GM12878 (cell line): ENCODE measurements around the gene ACAD11. TPM values are rescaled to one million over a fixed set of nuclear protein-coding genes. Genes with fewer than 3 reads are reported as not detected.

Source experiments
- ATAC-seq: fragments of 200-7000 bp; cut with Tn5 transposase; 3 replicates; pipeline ENCODE4 v1.9.1; 2020; ENCODE audit warnings: mild to moderate bottlenecking, moderate library complexity
- BruUV-seq: library from RNA; stranded (reverse); fragments of 400-500 nt; replicated peaks from 2 replicates; lab custom pipeline; 2021; lab: Mats Ljungman, UMichigan
- CTCF ChIA-PET: fragments of 300-600 bp; sonication (Branson Sonifier 250); formaldehyde crosslinking; extraction: SDS; loops from one replicate; lab custom pipeline; 2021; ENCODE audit warnings: inconsistent platforms; lab: Yijun Ruan, JAX
- POLR2A ChIA-PET: fragments of 350-600 bp; formaldehyde crosslinking; extraction: SDS; loops from one replicate; lab custom pipeline; 2021; ENCODE audit warnings: inconsistent platforms; lab: Charles Lee
- RAD21 ChIA-PET: fragments of 300-600 bp; sonication (Branson Sonifier 250); formaldehyde crosslinking; loops from one replicate; lab custom pipeline; 2023; ENCODE audit warnings: antibody characterized with exemption; ENCODE audit not compliant: unreplicated experiment; lab: Charles Lee
- SMC1A ChIA-PET: fragments of 300-600 bp; sonication (Branson Sonifier 250); formaldehyde crosslinking; loops from one replicate; lab custom pipeline; 2023; ENCODE audit not compliant: unreplicated experiment, uncharacterized antibody; lab: Charles Lee
- DNase-seq: peaks from one replicate; pipeline ENCODE4 v3.0.0-alpha.2; 2011; ENCODE audit warnings: low read depth, low spot score
- FAIRE-seq: peaks from 3 replicates; lab custom pipeline; 2011; peaks lifted over from hg19 to GRCh38; lab: Jason Lieb, UNC
- H2AFZ ChIP-seq: 2 replicates; pipeline ENCODE4 v1.6.0; 2011; ENCODE audit warnings: low read depth, low read length, control low read depth; ENCODE audit not compliant: control insufficient read depth
- H3K27ac ChIP-seq: 2 replicates; pipeline ENCODE4 v1.5.1; 2011; ENCODE audit warnings: control low read depth; ENCODE audit not compliant: control insufficient read depth, insufficient read depth
- H3K27me3 ChIP-seq, 2 experiments: replicated peaks in 1 of 2; 2 replicates each; pipeline versions ENCODE4 v1.6.0 to v1.6.1; 2011; ENCODE audit warnings: low read length in 1 of 2; ENCODE audit not compliant: control insufficient read depth in 2 of 2, insufficient read depth in 2 of 2
- H3K36me3 ChIP-seq, 2 experiments: 2 replicates each; pipeline ENCODE4 v1.5.1; 2011; ENCODE audit warnings: low read length in 1 of 2; ENCODE audit not compliant: control insufficient read depth in 2 of 2, insufficient read depth in 2 of 2
- H3K4me1 ChIP-seq: 2 replicates; pipeline ENCODE4 v1.6.1; 2011; ENCODE audit warnings: mild to moderate bottlenecking, low read length, moderate library complexity, mixed read lengths; ENCODE audit not compliant: control insufficient read depth, insufficient read depth
- H3K4me2 ChIP-seq: 2 replicates; pipeline ENCODE4 v1.6.0; 2011; ENCODE audit warnings: control low read depth; ENCODE audit not compliant: control insufficient read depth, insufficient read depth
- H3K4me3 ChIP-seq: fragments of 200-600 bp; sonication (generic); 2 replicates; pipeline ENCODE4 v1.5.1; 2016
- H3K79me2 ChIP-seq: 2 replicates; pipeline ENCODE4 v1.6.0; 2011; ENCODE audit warnings: low read length; ENCODE audit not compliant: control insufficient read depth, insufficient read depth
- H3K9ac ChIP-seq: 2 replicates; pipeline ENCODE4 v1.8.0; 2011; ENCODE audit warnings: low read length, control low read depth, mixed read lengths; ENCODE audit not compliant: control insufficient read depth, insufficient read depth
- H3K9me3 ChIP-seq: replicated peaks from 3 replicates; pipeline ENCODE4 v1.5.1; 2011; ENCODE audit warnings: mild to moderate bottlenecking, low read length; ENCODE audit not compliant: control insufficient read depth, insufficient read depth
- H4K20me1 ChIP-seq: 2 replicates; pipeline ENCODE4 v1.6.0; 2011; ENCODE audit not compliant: control insufficient read depth, insufficient read depth
- CEBPZ ChIP-seq: fragments of 150-350 bp; IDR thresholded peaks from 2 replicates; pipeline ENCODE4 v1.6.1; 2016; ENCODE audit warnings: low read depth, low read length
- CREB1 ChIP-seq: IDR thresholded peaks from 2 replicates; pipeline ENCODE4 v1.6.1; 2012; ENCODE audit warnings: low read depth, mild to moderate bottlenecking, inconsistent platforms
- ETV6 ChIP-seq, 2 experiments: fragments of 450-650 bp in 1 of 2; IDR thresholded peaks in 1 of 2; conservative IDR thresholded peaks in 1 of 2; 2 replicates each; pipeline ENCODE4 v1.6.1; 2014; ENCODE audit warnings: antibody characterized with exemption in 1 of 2, borderline replicate concordance in 1 of 2, low read depth in 1 of 2, mild to moderate bottlenecking in 1 of 2, moderate library complexity in 1 of 2
- HCFC1 ChIP-seq: fragments of 150-350 bp; IDR thresholded peaks from 2 replicates; pipeline ENCODE4 v1.6.1; 2014; ENCODE audit warnings: low read length
- JUNB ChIP-seq: IDR thresholded peaks from 2 replicates; pipeline ENCODE4 v1.6.1; 2016; ENCODE audit warnings: antibody characterized with exemption, mild to moderate bottlenecking
- JUND ChIP-seq: IDR thresholded peaks from 2 replicates; pipeline ENCODE4 v1.6.1; 2012; ENCODE audit warnings: low read depth, mild to moderate bottlenecking, low read length, improper control_type of control experiment, moderate library complexity
- MAX ChIP-seq: IDR thresholded peaks from 2 replicates; pipeline ENCODE4 v1.6.1; 2012; ENCODE audit warnings: low read depth, low read length, improper control_type of control experiment
- NFIC ChIP-seq: IDR thresholded peaks from 2 replicates; pipeline ENCODE4 v1.6.1; 2012; ENCODE audit warnings: low read depth, mild to moderate bottlenecking, inconsistent platforms, low read length, moderate library complexity
- NRF1 ChIP-seq: conservative IDR thresholded peaks from 2 replicates; pipeline ENCODE4 v1.6.1; 2011; ENCODE audit warnings: mild to moderate bottlenecking, low read depth, low read length, improper control_type of control experiment
- POU2F2 ChIP-seq: IDR thresholded peaks from 3 replicates; pipeline ENCODE4 v1.6.1; 2011; ENCODE audit warnings: low read depth, mild to moderate bottlenecking, low read length, borderline replicate concordance
- SP1 ChIP-seq: IDR thresholded peaks from one replicate; pipeline ENCODE4 v1.6.1; 2011; ENCODE audit warnings: low read depth, low read length
- SREBF1 ChIP-seq: IDR thresholded peaks from 2 replicates; pipeline ENCODE4 v1.6.1; 2012; ENCODE audit warnings: mild to moderate bottlenecking, low read length
- SUPT20H ChIP-seq: IDR thresholded peaks from 2 replicates; pipeline ENCODE4 v1.6.1; 2011; ENCODE audit warnings: low read depth, mild to moderate bottlenecking, low read length, moderate library complexity, borderline replicate concordance; ENCODE audit not compliant: control insufficient read depth
- TCF12 ChIP-seq: IDR thresholded peaks from 2 replicates; pipeline ENCODE4 v1.6.1; 2011; ENCODE audit warnings: low read depth, mild to moderate bottlenecking, low read length
- ZNF24 ChIP-seq: fragments of 450-650 bp; IDR thresholded peaks from 2 replicates; pipeline ENCODE4 v1.6.1; 2017; ENCODE audit warnings: antibody characterized with exemption, mild to moderate bottlenecking
- WGBS: methylation state at CpG from one replicate; pipeline ENCODE4 v1.1.6; 2016; ENCODE audit warnings: low lambda C conversion rate; ENCODE audit not compliant: insufficient replicate concordance, insufficient coverage; ENCODE audit errors: missing lambda C conversion rate; 5-methylcytosine and 5-hydroxymethylcytosine counted together
- in situ Hi-C: fragments of 300-500 bp; cut with MboI; formaldehyde crosslinking; loops from 9 replicates; pipeline ENCODE4 v1.14.3; 2018; ENCODE audit warnings: mixed read lengths
- intact Hi-C: fragments of 100-400 bp; cut with micrococcal nuclease; formaldehyde crosslinking; loops from one replicate; pipeline ENCODE4 v1.14.2; 2022; ENCODE audit not compliant: unreplicated experiment
- polyA plus RNA-seq, 11 experiments: library from polyadenylated mRNA; depleted of rRNA in 4 of 11; unstranded in 6 of 11; stranded (reverse) in 5 of 11; fragments of >200 nt; fragmentation: Nextera tagmentation in 4 of 11; fragmentation: Illumina TruSeq in 1 of 11; extraction: Ambion mirVana in 4 of 11; extraction: Trizol in 1 of 11; gene quantifications; 1 replicate in 1 of 11; 2 replicates in 10 of 11; pipeline versions ENCODE4 v1.2.1 to v1.2.3, GENCODE V29; 2011 to 2016; ENCODE audit warnings: inconsistent platforms in 2 of 11, missing spikeins in 2 of 11, low read depth in 1 of 11
- total RNA-seq, 4 experiments: library from RNA; depleted of rRNA in 3 of 4; stranded (reverse); fragments of >200 nt in 3 of 4; fragmentation: Illumina TruSeq in 1 of 4; extraction: Trizol in 1 of 4; gene quantifications; 2 replicates each; pipeline versions ENCODE4 v1.2.1 to v1.2.3, GENCODE V29; 2013 to 2021
- TF ChIP-seq, protein P1 (sequence below): IDR thresholded peaks from 2 replicates; pipeline ENCODE4 v1.6.1; 2012; ENCODE audit warnings: low read depth, low read length, improper control_type of control experiment
- TF ChIP-seq, protein P2 (sequence below): fragments of 450-650 bp; IDR thresholded peaks from 2 replicates; pipeline ENCODE4 v1.6.1; 2017; ENCODE audit warnings: low read depth, mild to moderate bottlenecking, moderate library complexity

ACAD11 gene
- total and polyA plus RNA-seq, 10 of the 15 experiments (the other 5 are each of a cell fraction or from before 2014, with no cell fraction given): 2.4 to 15.9 (median 10.4) TPM

- RAD21 ChIA-PET: no interaction called here
- SMC1A ChIA-PET: no interaction called here
Observed at GRCh38 chr3:132622148-132622547, 37.5 kb downstream of the ACAD11 start.

More at GRCh38 chr3:132622148-132622547, 37.5 kb downstream of the ACAD11 start:
- H3K4me3 ChIP-seq: no peak overlapping the region
- H3K4me2 ChIP-seq: no peak overlapping the region
- 42% methylated on average over 1 of the region's 1 CpG for WGBS
- H3K9me3 ChIP-seq: no peaks in the 10 kb centered on the region
- no peaks in the 10 kb centered on the region for H3K27me3 ChIP-seq
- ChIA-PET CTCF (no interaction called here), POLR2A (no interaction called here)
- H3K36me3 ChIP-seq: peaks cover 0 to 5% of the 10 kb centered on the region in 2 experiments; a peak in 2 of 4 replicates
- H3K4me1 ChIP-seq: peaks cover 12% of the 10 kb centered on the region
- no peak overlapping the region for H3K27ac ChIP-seq
- TF ChIP-seq HCFC1: no peak
- TF ChIP-seq ZNF24: no peak
- TF ChIP-seq ETV6 (conservative IDR thresholded peaks at IDR 0.05 in 1 of 2, IDR thresholded peaks at IDR 0.05 in 1 of 2; ENCODE audit: borderline replicate concordance in 1 of 2, low read depth in 1 of 2): no peak
- TF ChIP-seq NRF1: no peak
- no peak for TF ChIP-seq SP1
- TF ChIP-seq NFIC: no peak
- TF ChIP-seq CREB1: no peak
- TF ChIP-seq SREBF1: no peak
- no peak for TF ChIP-seq SUPT20H
- no peak for TF ChIP-seq JUNB
- no peak for TF ChIP-seq JUND
- TF ChIP-seq MAX: no peak
- TF ChIP-seq, protein P1, sequence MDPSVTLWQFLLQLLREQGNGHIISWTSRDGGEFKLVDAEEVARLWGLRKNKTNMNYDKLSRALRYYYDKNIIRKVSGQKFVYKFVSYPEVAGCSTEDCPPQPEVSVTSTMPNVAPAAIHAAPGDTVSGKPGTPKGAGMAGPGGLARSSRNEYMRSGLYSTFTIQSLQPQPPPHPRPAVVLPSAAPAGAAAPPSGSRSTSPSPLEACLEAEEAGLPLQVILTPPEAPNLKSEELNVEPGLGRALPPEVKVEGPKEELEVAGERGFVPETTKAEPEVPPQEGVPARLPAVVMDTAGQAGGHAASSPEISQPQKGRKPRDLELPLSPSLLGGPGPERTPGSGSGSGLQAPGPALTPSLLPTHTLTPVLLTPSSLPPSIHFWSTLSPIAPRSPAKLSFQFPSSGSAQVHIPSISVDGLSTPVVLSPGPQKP: no peak
- no peak for TF ChIP-seq TCF12
- TF ChIP-seq, protein P2, sequence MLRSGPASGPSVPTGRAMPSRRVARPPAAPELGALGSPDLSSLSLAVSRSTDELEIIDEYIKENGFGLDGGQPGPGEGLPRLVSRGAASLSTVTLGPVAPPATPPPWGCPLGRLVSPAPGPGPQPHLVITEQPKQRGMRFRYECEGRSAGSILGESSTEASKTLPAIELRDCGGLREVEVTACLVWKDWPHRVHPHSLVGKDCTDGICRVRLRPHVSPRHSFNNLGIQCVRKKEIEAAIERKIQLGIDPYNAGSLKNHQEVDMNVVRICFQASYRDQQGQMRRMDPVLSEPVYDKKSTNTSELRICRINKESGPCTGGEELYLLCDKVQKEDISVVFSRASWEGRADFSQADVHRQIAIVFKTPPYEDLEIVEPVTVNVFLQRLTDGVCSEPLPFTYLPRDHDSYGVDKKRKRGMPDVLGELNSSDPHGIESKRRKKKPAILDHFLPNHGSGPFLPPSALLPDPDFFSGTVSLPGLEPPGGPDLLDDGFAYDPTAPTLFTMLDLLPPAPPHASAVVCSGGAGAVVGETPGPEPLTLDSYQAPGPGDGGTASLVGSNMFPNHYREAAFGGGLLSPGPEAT: no peak
- TF ChIP-seq CEBPZ: no peak
- no peak for TF ChIP-seq POU2F2
- H4K20me1 ChIP-seq: no peaks in the 10 kb centered on the region
- intact Hi-C loops (no loop called here), in situ Hi-C loops (no loop called here)
- DNase-seq (no peak), FAIRE-seq (no peak), ATAC-seq (no peak)
- no TSS peak for BruUV-seq
- H2AFZ ChIP-seq: no peak overlapping the region
- H3K9ac ChIP-seq: no peak overlapping the region
- H3K79me2 ChIP-seq: no peaks in the 10 kb centered on the region
